ENCODE results near the gene CAMK2A. TPM values are rescaled to one million over a fixed set of nuclear protein-coding genes. Genes with fewer than 3 reads are reported as not detected.

CAMK2A gene
- total and polyA plus RNA-seq, 2 donors (not counting 3 experiments of a cell fraction or from before 2014, with no cell fraction given), result not detected

DNA sequence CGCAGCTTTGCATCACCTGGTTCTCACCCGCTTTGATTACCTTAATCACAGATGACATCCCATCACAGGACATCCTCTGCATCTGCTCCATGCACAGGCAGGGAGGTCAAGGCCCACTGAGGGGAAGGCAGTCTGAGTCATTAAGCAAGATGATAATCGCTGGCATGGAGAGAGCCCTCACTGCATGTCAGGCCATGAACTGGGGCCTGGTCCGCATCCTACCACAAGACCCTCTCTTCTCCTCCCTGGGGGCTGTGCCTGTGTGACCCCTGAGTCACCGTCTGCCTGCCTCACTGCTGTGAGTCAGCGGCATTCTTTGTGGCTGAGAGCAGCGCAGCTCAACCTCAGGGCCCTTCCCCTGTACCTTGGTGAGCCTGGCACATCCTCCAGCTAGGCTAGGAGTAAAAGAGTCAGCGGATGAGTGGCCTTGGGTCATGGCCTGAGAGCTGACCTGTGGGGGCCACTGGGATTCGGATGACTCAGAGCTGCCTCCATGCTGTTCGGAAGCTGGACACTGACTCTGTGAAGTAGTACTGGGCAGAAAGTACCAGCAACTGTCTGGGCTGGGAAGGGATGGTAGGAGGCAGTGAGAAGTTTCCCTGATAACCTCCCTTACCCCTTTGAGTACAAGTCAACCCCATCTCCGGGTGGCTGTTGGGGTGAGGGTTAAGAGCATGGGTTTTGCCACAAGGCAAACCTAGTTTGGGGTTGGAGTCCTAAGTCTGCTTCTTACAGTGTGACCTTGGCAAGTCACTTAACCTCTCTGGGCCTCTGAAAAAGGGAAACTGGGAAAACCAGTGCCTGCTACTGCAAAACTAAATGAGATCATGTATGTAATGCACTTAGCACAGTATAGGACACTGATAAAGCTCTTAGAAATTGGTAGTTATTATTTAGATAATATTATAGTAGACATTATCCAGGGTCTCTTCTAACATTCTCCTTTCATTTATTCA lies 27.8 kb upstream of the CAMK2A start:
- peak overlapping the region; percentile 78 for H3K27ac ChIP-seq (ENCODE audit: insufficient read depth, low read depth, low read length)
- peaks cover 24% of the 10 kb centered on the region for H3K4me1 ChIP-seq (ENCODE audit: control insufficient read depth, extremely low read depth, insufficient read depth, low read length)
- no peaks in the 10 kb centered on the region for H3K36me3 ChIP-seq (ENCODE audit: control insufficient read depth in 2 of 2, extremely low read depth in 1 of 2, insufficient read depth in 2 of 2, low read length in 2 of 2)
- ChIA-PET POLR2A (no interaction called here), CTCF (interaction anchor here (1.5 kb wide), 2 partner anchors 11 to 33 kb away, joined by 3 to 4 read pairs; no protein-coding TSS in a partner anchor)
- no peak overlapping the region for H2AFZ ChIP-seq (ENCODE audit: low read depth, low read length)
- H3K27me3 ChIP-seq (ENCODE audit: control insufficient read depth in 2 of 2, insufficient read depth in 2 of 2, low read length in 2 of 2), result no peaks in the 10 kb centered on the region
- no peak overlapping the region for H3K4me3 ChIP-seq (replicated peaks in 1 of 3; ENCODE audit: insufficient read depth in 1 of 3, low read depth in 1 of 3, low read length in 3 of 3)
- H3K9me1 ChIP-seq (replicated peaks; ENCODE audit: control insufficient read depth, extremely low read depth, insufficient read depth, low read length), result no peaks in the 10 kb centered on the region
- dilution Hi-C loops (cut with MboI; ENCODE audit: extremely low pct_ligation_motif_present, low sequenced_read_pairs) (no loop called here), intact Hi-C loops (cut with micrococcal nuclease) (loop anchor here (2.0 to 5.0 kb wide), 2 partner anchors 41 to 50 kb away; no protein-coding TSS in a partner anchor)
- no peaks in the 10 kb centered on the region for H3K9me3 ChIP-seq (replicated peaks; ENCODE audit: control insufficient read depth, insufficient read depth, low read length)
- BruUV-seq (replicated peaks), result TSS peak; percentile 97
- TF ChIP-seq, protein P1, sequence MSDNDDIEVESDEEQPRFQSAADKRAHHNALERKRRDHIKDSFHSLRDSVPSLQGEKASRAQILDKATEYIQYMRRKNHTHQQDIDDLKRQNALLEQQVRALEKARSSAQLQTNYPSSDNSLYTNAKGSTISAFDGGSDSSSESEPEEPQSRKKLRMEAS (IDR thresholded peaks at IDR 0.05; ENCODE audit: insufficient read depth, insufficient read length), result no peak
- TF ChIP-seq POLR2A (IDR thresholded peaks at IDR 0.05; ENCODE audit: low read depth, low read length) (no peak), JUN (IDR thresholded peaks at IDR 0.05; ENCODE audit: borderline replicate concordance, insufficient read depth, insufficient read length, low read depth) (peak; percentile 81), POLR2AphosphoS5 (IDR thresholded peaks at IDR 0.05; ENCODE audit: insufficient read depth, low read depth, low read length) (peak; percentile 87), EZH2 (IDR thresholded peaks at IDR 0.05; ENCODE audit: borderline replicate concordance, low read depth, low read length, severe bottlenecking) (no peak), GATA2 (IDR thresholded peaks at IDR 0.05; ENCODE audit: insufficient read depth, insufficient read length, low read depth, low read length) (peak; percentile 80), MYC (IDR thresholded peaks at IDR 0.05; ENCODE audit: low read depth, low read length) (no peak), FOS (IDR thresholded peaks at IDR 0.05; ENCODE audit: borderline replicate concordance, insufficient read depth, low read length) (peak; percentile 99)
- TF ChIP-seq, protein P2, sequence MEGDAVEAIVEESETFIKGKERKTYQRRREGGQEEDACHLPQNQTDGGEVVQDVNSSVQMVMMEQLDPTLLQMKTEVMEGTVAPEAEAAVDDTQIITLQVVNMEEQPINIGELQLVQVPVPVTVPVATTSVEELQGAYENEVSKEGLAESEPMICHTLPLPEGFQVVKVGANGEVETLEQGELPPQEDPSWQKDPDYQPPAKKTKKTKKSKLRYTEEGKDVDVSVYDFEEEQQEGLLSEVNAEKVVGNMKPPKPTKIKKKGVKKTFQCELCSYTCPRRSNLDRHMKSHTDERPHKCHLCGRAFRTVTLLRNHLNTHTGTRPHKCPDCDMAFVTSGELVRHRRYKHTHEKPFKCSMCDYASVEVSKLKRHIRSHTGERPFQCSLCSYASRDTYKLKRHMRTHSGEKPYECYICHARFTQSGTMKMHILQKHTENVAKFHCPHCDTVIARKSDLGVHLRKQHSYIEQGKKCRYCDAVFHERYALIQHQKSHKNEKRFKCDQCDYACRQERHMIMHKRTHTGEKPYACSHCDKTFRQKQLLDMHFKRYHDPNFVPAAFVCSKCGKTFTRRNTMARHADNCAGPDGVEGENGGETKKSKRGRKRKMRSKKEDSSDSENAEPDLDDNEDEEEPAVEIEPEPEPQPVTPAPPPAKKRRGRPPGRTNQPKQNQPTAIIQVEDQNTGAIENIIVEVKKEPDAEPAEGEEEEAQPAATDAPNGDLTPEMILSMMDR (IDR thresholded peaks at IDR 0.05; ENCODE audit: extremely low read depth in 1 of 2, insufficient read depth in 1 of 2, low read depth in 1 of 2, low read length in 2 of 2), result no peak
- no peak overlapping the region for H3K9ac ChIP-seq (replicated peaks; ENCODE audit: extremely low read depth, insufficient read depth, low read length)
- no peaks in the 10 kb centered on the region for H4K20me1 ChIP-seq (replicated peaks; ENCODE audit: control insufficient read depth, extremely low read depth, insufficient read depth, low read length)
- peak; percentile 92 for FAIRE-seq
- H3K79me2 ChIP-seq (ENCODE audit: control insufficient read depth, insufficient read depth, low read length), result no peaks in the 10 kb centered on the region
- DNase-seq (ENCODE audit: low read depth, low spot score), result peak; percentile 81
- peak overlapping the region; percentile 18 for H3K4me2 ChIP-seq (ENCODE audit: insufficient read depth, low read length)

Data from endothelial cell of umbilical vein (primary cell).